ENCODE results near the gene EHD4. TPM values are rescaled to one million over a fixed set of nuclear protein-coding genes. Genes with fewer than 3 reads are reported as not detected.

EHD4 gene
- total RNA-seq, 1 donor from 2014 or later = 64.9 TPM

- DNase-seq (ENCODE audit: low spot score) = no peak
- TF ChIP-seq, protein P1, sequence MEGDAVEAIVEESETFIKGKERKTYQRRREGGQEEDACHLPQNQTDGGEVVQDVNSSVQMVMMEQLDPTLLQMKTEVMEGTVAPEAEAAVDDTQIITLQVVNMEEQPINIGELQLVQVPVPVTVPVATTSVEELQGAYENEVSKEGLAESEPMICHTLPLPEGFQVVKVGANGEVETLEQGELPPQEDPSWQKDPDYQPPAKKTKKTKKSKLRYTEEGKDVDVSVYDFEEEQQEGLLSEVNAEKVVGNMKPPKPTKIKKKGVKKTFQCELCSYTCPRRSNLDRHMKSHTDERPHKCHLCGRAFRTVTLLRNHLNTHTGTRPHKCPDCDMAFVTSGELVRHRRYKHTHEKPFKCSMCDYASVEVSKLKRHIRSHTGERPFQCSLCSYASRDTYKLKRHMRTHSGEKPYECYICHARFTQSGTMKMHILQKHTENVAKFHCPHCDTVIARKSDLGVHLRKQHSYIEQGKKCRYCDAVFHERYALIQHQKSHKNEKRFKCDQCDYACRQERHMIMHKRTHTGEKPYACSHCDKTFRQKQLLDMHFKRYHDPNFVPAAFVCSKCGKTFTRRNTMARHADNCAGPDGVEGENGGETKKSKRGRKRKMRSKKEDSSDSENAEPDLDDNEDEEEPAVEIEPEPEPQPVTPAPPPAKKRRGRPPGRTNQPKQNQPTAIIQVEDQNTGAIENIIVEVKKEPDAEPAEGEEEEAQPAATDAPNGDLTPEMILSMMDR (IDR thresholded peaks at IDR 0.05; ENCODE audit: unreplicated experiment) = no peak
- H3K27me3 Mint-ChIP-seq (ENCODE audit: unreplicated experiment) = peaks cover 3% of the 10 kb centered on the region
These were observed 44.6 kb upstream of the EHD4 start for GRCh38 chr15:42016971-42017370.

GRCh38 chr15:42014406-42014805 lies 42.0 kb upstream of the EHD4 start:
- Mint-ChIP-seq H3K36me3 (ENCODE audit: low read depth, unreplicated experiment) (peaks cover 4% of the 10 kb centered on the region), H3K4me1 (ENCODE audit: unreplicated experiment) (peaks cover 2% of the 10 kb centered on the region), H3K4me3 (ENCODE audit: unreplicated experiment) (no peak overlapping the region), H3K9me3 (ENCODE audit: unreplicated experiment) (no peaks in the 10 kb centered on the region), H3K27me3 (ENCODE audit: unreplicated experiment) (peaks cover 4% of the 10 kb centered on the region), H3K27ac (ENCODE audit: unreplicated experiment) (no peak overlapping the region)
- no peak for DNase-seq (ENCODE audit: low spot score)
- TF ChIP-seq, protein P1 (IDR thresholded peaks at IDR 0.05; ENCODE audit: unreplicated experiment) = no peak

More at GRCh38 chr15:42016971-42017370, 44.6 kb upstream of the EHD4 start:
- no peak overlapping the region for H3K27ac Mint-ChIP-seq (ENCODE audit: unreplicated experiment)
- H3K4me3 Mint-ChIP-seq (ENCODE audit: unreplicated experiment) = no peak overlapping the region
- H3K9me3 Mint-ChIP-seq (ENCODE audit: unreplicated experiment) = no peaks in the 10 kb centered on the region
- H3K36me3 Mint-ChIP-seq (ENCODE audit: low read depth, unreplicated experiment) = peaks cover 4% of the 10 kb centered on the region
- H3K4me1 Mint-ChIP-seq (ENCODE audit: unreplicated experiment) = peaks cover 2% of the 10 kb centered on the region

DNA sequence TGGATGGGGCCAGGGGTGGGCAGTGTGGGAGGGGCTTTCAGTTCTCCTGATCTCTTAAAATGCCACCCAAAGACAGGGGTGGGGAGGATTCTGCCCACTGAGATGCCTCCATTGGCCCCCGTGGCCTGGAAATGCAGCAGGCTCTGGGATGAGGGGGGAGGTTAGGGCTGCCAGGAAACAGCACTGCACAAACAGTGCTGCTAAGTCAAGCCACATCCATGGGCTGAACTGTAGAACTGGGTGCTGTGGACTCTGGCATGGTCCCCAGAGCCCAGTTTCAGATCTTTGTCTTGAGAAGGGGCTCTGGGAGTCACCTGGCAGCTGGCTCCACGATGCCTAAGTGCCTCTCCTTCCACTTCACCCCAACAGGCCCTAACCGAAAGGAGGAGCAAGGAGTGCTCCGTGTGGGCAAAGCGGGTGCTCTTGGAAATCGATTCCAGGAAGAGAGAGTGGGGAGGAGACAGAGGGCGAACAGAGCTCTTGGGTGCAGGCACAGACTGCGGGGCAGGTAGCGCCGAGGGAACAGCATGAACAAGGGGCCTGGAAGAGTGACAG lies 40.6 kb upstream of the EHD4 start:
- Mint-ChIP-seq H3K27ac (ENCODE audit: unreplicated experiment) (no peak overlapping the region), H3K36me3 (ENCODE audit: low read depth, unreplicated experiment) (peaks cover 8% of the 10 kb centered on the region), H3K4me1 (ENCODE audit: unreplicated experiment) (peaks cover 2% of the 10 kb centered on the region), H3K9me3 (ENCODE audit: unreplicated experiment) (no peaks in the 10 kb centered on the region), H3K4me3 (ENCODE audit: unreplicated experiment) (no peak overlapping the region), H3K27me3 (ENCODE audit: unreplicated experiment) (peaks cover 5% of the 10 kb centered on the region)
- TF ChIP-seq, protein P1 (IDR thresholded peaks at IDR 0.05; ENCODE audit: unreplicated experiment) = no peak
- no peak for DNase-seq (ENCODE audit: low spot score)

DNA sequence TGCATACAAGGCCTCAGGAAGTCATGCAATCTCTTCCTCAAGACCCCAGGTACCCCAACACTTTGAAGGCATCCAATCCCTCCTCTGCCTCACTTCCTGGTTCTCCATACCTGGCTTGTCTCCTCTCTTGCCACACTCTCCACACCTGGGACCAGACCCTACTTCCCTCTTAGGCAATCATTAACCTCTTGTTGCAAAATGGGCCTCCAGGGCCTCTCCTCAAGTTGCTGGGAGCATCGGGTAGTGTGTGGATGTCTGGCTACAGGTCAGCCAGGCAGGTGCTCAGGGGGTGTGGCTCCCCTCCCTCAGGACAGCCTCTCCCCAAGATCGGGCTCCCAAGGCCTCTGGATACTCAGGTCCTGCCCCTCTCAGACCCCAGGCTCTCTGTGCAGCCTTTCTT lies 39.9 kb upstream of the EHD4 start:
- peaks cover 10% of the 10 kb centered on the region for H3K27me3 Mint-ChIP-seq (ENCODE audit: unreplicated experiment)
- H3K36me3 Mint-ChIP-seq (ENCODE audit: low read depth, unreplicated experiment) = peaks cover 6% of the 10 kb centered on the region
- H3K4me3 Mint-ChIP-seq (ENCODE audit: unreplicated experiment) = no peak overlapping the region
- TF ChIP-seq, protein P1 (IDR thresholded peaks at IDR 0.05; ENCODE audit: unreplicated experiment) = no peak
- H3K27ac Mint-ChIP-seq (ENCODE audit: unreplicated experiment) = no peak overlapping the region
- peaks cover 2% of the 10 kb centered on the region for H3K4me1 Mint-ChIP-seq (ENCODE audit: unreplicated experiment)
- no peaks in the 10 kb centered on the region for H3K9me3 Mint-ChIP-seq (ENCODE audit: unreplicated experiment)
- no peak for DNase-seq (ENCODE audit: low spot score)

GRCh38 chr15:42011074-42011473 lies 38.7 kb upstream of the EHD4 start:
- TF ChIP-seq, protein P1 (IDR thresholded peaks at IDR 0.05; ENCODE audit: unreplicated experiment) = no peak
- Mint-ChIP-seq H3K9me3 (ENCODE audit: unreplicated experiment) (no peaks in the 10 kb centered on the region), H3K27me3 (ENCODE audit: unreplicated experiment) (peaks cover 10% of the 10 kb centered on the region), H3K36me3 (ENCODE audit: low read depth, unreplicated experiment) (peaks cover 10% of the 10 kb centered on the region), H3K27ac (ENCODE audit: unreplicated experiment) (no peak overlapping the region), H3K4me1 (ENCODE audit: unreplicated experiment) (peaks cover 2% of the 10 kb centered on the region), H3K4me3 (ENCODE audit: unreplicated experiment) (no peak overlapping the region)
- no peak for DNase-seq (ENCODE audit: low spot score)
